Measurements from ENCODE around the gene SHFL. TPM values are rescaled to one million over a fixed set of nuclear protein-coding genes. Genes with fewer than 3 reads are reported as not detected.

The SHFL gene
- total RNA-seq, 2 donors from 2014 or later = 61.9 to 83.1 TPM

DNA sequence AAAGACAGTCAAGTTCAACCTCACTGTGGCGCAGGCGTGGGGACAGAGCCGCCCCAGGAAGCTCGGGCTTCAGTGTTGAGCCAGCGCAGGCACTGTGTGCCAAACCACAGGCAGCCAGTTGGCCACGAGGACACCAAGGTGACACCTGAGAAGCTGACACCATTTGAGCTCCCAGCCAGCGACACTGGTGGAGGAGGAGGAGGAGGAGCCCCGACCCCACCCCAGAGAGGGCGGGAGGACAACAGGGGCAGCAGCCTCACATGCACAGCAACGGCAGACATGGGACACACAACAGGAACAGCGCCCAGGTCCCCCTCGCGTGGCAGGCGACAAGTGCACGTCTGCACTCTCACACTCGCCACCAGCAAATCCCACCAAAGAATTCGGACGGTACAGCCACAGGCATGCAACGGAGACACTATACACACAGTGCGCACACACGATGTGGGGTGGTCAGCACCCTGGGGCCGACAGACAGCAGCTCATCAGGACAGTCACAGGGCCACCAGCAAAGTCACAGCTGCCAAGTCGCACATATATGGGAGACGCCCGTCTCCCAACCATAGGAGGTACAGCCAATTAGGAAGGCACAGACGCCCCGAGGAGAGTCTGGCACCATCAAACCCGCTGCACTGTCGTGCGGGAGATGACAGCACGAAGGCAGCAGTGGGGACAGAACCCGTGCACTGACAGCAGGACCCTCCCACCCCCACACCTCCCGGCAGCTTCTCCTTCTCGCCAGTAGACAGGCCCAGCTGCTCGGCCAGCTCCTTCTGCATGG is 30.2 kb downstream of the SHFL start:
- ATAC-seq (peak; percentile 18 to 25), DNase-seq (ENCODE audit: low spot score) (no peak)
- H3K9me3 Mint-ChIP-seq = no peaks in the 10 kb centered on the region
- peaks cover 46 to 53% of the 10 kb centered on the region in 2 donors for H3K4me1 Mint-ChIP-seq (ENCODE audit: low read depth in 2 of 2)
- peak overlapping the region; percentile 81 for H3K27ac Mint-ChIP-seq
- peaks cover 6% of the 10 kb centered on the region for H3K36me3 Mint-ChIP-seq
- no peaks in the 10 kb centered on the region for H3K27me3 Mint-ChIP-seq
- H3K4me3 Mint-ChIP-seq = peak overlapping the region; percentile 73

DNA sequence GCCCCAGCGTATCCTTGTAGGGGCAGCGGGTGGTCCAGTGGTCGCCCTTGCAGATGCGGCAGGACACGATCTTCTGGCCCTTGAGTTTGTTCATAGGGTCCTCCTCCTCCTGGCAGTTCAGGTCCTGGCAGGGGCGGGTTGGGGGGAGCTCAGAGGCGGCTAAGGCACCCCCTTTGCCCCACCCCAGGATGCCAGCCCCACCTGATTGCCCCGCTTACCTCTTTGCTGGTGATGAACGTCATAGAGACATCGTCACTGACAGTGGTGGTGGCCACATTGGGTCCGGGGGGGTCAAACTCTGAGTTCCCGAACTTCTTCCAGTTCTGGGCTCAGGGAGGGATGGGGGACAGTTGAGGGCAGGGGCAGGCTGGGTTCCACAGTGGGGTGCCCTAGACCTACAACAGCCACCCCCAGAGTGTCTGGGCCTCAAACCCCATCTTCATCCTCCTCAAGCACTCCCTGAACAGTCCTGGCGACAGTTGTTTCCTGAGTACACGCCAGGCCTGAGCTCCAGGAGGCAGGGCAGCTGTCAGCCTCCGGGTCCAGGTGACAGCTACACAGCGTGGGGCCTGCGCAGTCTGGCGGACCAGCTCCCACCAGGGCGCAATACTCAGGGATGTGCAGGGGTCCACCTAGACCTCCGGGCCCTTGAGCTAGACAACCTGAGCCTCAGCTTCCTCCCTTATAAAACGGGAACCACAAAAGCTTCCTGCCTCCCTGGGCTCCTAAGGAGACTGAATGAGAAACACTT is 30.9 kb downstream of the SHFL start:
- peak overlapping the region; percentile 81 for H3K27ac Mint-ChIP-seq
- DNase-seq (ENCODE audit: low spot score) (no peak), ATAC-seq (no peak)

DNA sequence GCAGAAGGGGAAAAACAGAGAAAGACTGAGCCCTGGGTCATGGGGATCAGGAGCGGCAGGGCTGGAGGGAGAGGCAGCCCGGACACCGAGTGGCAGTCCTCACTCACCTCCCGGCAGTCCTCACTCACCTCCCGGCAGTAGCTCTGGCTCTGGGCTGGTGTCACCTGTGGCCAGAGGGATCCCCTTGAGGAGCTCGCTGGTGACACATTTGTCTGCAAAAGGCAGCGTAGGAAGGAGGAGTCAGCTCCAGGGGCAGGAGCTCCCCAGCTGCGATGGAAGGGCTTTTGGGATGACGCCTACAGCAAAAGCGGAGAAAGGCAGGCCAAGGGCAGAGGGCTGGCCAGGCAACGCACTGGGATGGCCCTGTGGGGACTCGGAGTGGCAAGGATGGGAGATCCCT is 32.8 kb downstream of the SHFL start:
- no peak for ATAC-seq
- peak overlapping the region; percentile 90 to 93 for H3K27ac Mint-ChIP-seq
- peaks cover 6% of the 10 kb centered on the region for H3K36me3 Mint-ChIP-seq

More for the DNA sequence above, 30.9 kb downstream of the SHFL start:
- H3K4me3 Mint-ChIP-seq = no peak overlapping the region
- peaks cover 38 to 46% of the 10 kb centered on the region in 2 donors for H3K4me1 Mint-ChIP-seq (ENCODE audit: low read depth in 2 of 2)
- H3K9me3 Mint-ChIP-seq = no peaks in the 10 kb centered on the region
- H3K27me3 Mint-ChIP-seq = no peaks in the 10 kb centered on the region
- H3K36me3 Mint-ChIP-seq = peaks cover 6% of the 10 kb centered on the region

DNA sequence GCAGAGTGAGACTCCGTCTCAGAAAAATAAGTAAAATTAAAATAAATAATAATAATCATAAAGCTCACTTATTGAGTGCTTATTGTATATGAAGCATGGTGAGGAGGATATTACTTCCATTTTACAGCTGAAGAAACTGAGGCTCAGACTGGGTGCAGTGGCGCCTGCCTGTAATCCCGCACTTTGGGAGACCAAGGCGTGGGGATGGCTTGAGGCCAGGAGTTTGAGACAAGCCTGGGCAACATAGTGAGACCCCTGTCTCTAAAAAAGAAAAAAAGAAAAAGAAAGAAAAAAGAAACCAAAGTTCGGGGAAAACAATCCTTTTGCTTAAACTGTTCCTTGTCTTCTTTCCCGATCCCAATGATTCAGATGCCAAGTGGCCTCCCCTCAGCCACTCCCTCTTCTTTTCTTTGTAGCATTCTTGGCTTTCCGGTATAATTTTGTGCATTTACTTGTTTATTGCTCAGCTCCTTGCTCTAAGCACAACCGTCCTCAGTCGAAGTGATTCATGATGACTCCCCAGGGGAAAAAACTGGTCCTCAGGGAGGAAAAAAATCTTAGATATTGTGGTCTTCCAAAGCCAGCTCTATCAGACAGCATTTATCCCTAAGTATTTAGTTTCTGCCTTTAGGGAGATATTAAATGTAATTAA is 34.5 kb downstream of the SHFL start:
- peak overlapping the region; percentile 62 for H3K4me3 Mint-ChIP-seq
- no peaks in the 10 kb centered on the region for H3K9me3 Mint-ChIP-seq
- no peaks in the 10 kb centered on the region for H3K27me3 Mint-ChIP-seq
- H3K27ac Mint-ChIP-seq = no peak overlapping the region
- DNase-seq (ENCODE audit: low spot score) (no peak), ATAC-seq (no peak)
- peaks cover 6% of the 10 kb centered on the region for H3K36me3 Mint-ChIP-seq
- peaks cover 20 to 23% of the 10 kb centered on the region in 2 donors for H3K4me1 Mint-ChIP-seq (ENCODE audit: low read depth in 2 of 2)

More for the DNA sequence above, 32.8 kb downstream of the SHFL start:
- DNase-seq (ENCODE audit: low spot score) = no peak
- no peaks in the 10 kb centered on the region for H3K27me3 Mint-ChIP-seq
- H3K4me3 Mint-ChIP-seq = peak overlapping the region; percentile 100
- H3K4me1 Mint-ChIP-seq (ENCODE audit: low read depth in 2 of 2) = peaks cover 26 to 28% of the 10 kb centered on the region in 2 donors
- H3K9me3 Mint-ChIP-seq = no peaks in the 10 kb centered on the region

DNA sequence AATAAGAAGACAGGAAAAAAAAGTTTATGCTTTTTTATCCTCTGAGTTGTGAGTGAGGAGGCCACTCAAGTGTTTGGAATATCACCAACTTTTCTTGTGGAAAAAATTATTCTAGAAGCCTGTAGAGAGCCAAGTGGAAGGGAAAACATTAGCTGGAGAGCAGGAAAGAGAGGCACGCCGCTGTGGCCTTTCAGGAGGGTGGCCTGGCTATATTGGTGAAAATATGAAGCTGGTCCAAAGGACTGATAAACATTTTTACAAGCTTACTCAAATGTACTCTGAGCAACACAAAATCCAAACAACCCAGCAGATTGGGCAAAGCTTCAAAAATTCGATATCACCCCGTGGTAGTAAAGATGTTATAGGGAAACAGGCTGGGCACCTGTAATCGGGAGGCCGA is 35.9 kb downstream of the SHFL start:
- DNase-seq (ENCODE audit: low spot score) (no peak), ATAC-seq (no peak)
- Mint-ChIP-seq H3K4me3 (no peak overlapping the region), H3K27me3 (no peaks in the 10 kb centered on the region), H3K36me3 (peaks cover 6% of the 10 kb centered on the region), H3K9me3 (no peaks in the 10 kb centered on the region), H3K27ac (no peak overlapping the region), H3K4me1 (ENCODE audit: low read depth in 2 of 2) (peaks cover 11 to 14% of the 10 kb centered on the region in 2 donors)

DNA sequence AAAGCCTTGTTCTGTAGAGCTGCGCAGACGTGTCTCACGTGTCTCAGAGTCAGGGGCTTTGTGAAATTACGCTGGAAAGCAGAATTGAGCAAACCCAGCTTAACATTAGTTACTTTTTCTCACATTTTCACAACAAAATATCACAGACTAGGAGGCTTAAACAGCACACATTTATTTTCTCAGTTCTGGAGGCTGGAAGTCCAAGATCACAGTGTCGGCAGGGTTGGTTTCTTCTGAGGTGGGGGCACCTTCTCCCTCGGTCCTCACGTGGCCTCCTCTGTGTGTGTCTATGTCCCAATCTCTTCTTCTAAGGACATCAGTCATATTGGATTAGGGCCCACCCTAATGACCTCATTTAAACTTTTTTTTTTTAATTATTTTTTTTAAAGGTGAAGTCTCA is 38.3 kb downstream of the SHFL start:
- Mint-ChIP-seq H3K27me3 (no peaks in the 10 kb centered on the region), H3K4me1 (ENCODE audit: low read depth in 2 of 2) (peaks cover 5 to 8% of the 10 kb centered on the region in 2 donors), H3K9me3 (no peaks in the 10 kb centered on the region), H3K36me3 (no peaks in the 10 kb centered on the region), H3K4me3 (no peak overlapping the region), H3K27ac (no peak overlapping the region)
- ATAC-seq = no peak
- DNase-seq (ENCODE audit: low spot score) = no peak

DNA sequence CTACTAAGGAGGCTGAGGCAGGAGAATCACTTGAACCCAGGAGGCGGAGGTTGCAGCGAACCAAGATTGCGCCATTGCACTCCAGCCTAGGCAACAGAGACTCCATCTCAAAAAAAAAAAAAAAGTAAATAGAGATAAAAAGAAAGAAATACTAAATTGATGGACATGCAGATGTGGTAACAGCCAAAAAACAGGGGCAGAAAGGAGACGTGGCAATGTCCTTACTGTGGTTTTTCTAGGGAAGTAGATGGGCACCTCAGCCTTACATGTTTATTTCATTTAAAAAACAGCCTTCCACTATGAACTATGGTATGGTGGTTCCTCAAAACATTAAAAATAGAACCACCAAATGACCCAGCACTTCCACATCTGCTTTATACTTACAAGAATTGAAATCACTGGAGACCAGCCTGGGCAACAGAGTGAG is 40.1 kb downstream of the SHFL start:
- H3K27me3 Mint-ChIP-seq = no peaks in the 10 kb centered on the region
- DNase-seq (ENCODE audit: low spot score) (no peak), ATAC-seq (no peak)
- H3K4me1 Mint-ChIP-seq (ENCODE audit: low read depth in 2 of 2) = no peaks in the 10 kb centered on the region
- no peak overlapping the region for H3K4me3 Mint-ChIP-seq
- H3K9me3 Mint-ChIP-seq = no peaks in the 10 kb centered on the region
- H3K36me3 Mint-ChIP-seq = no peaks in the 10 kb centered on the region
- no peak overlapping the region for H3K27ac Mint-ChIP-seq

DNA sequence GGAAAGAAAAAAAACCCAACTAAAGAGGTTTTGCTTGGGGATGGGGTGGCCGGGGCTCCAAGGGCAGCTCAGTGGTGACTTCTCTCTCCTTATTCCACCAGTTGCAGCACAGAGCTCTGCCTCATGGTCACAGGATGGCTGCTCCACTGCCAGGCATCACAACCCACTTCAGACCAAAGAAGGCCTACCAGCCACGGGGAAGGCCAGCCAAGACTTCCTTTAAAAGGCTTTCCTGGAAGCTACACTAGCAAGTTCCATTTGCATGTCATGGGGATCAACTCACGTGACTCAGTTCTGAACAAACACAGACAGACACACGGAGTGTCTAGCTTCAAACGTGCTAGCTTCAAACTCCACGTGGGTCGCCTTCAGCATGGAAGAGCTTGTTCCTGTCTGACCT is 46.8 kb downstream of the SHFL start:
- DNase-seq (ENCODE audit: low spot score) (no peak), ATAC-seq (no peak)
- Mint-ChIP-seq H3K4me3 (no peak overlapping the region), H3K4me1 (ENCODE audit: low read depth in 2 of 2) (peaks cover 0 to 3% of the 10 kb centered on the region in 2 donors), H3K36me3 (peaks cover 10% of the 10 kb centered on the region), H3K9me3 (no peaks in the 10 kb centered on the region), H3K27me3 (no peaks in the 10 kb centered on the region), H3K27ac (peak overlapping the region in 1 of 2 donors; percentile 66)

DNA sequence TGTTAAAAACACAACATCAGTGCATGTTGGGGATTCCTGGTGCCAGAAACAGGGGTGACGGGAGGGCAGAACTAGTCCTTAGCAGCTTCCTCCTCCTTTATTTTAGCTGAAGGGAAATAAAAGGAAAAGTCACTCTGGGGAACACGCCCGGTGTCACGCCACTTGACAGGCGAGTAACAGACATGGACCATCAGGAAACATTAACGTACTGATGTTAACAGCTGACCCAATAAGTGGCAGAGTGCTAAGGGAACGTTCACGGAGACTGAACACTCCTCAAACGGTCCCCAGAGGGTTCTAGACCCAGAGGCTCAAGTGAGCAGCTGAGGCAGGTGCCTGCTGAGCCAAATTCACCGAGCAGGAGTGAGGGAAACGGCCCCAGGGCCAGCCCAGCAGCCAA is 47.5 kb downstream of the SHFL start:
- ATAC-seq (no peak), DNase-seq (ENCODE audit: low spot score) (no peak)
- Mint-ChIP-seq H3K27ac (no peak overlapping the region), H3K4me3 (no peak overlapping the region), H3K36me3 (peaks cover 10% of the 10 kb centered on the region), H3K4me1 (ENCODE audit: low read depth in 2 of 2) (peaks cover 0 to 3% of the 10 kb centered on the region in 2 donors), H3K9me3 (no peaks in the 10 kb centered on the region), H3K27me3 (no peaks in the 10 kb centered on the region)

DNA sequence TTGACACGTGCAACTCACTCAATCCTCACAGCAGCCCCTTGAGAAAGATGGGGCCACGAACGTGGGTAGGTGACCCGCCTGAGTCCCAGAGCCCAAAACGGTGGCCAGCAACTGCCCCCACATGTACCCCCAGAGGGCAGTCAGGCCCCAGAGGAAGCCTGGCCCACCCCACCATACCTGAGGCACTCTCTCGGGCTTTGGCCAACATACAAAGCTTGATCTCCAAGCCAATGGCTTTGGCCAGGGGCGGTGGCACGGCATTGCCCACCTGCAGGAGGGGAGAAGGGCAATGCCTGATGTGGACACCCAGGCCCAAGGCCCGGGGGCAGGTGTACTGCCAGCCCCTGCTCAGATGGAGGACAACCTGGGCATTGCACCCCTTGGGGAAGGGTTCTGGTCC is 47.9 kb downstream of the SHFL start:
- peaks cover 10% of the 10 kb centered on the region for H3K36me3 Mint-ChIP-seq
- no peaks in the 10 kb centered on the region for H3K27me3 Mint-ChIP-seq
- H3K4me3 Mint-ChIP-seq = no peak overlapping the region
- ATAC-seq (no peak), DNase-seq (ENCODE audit: low spot score) (no peak)
- H3K4me1 Mint-ChIP-seq (ENCODE audit: low read depth in 2 of 2) = peaks cover 0 to 3% of the 10 kb centered on the region in 2 donors
- H3K9me3 Mint-ChIP-seq = no peaks in the 10 kb centered on the region
- no peak overlapping the region for H3K27ac Mint-ChIP-seq

DNA sequence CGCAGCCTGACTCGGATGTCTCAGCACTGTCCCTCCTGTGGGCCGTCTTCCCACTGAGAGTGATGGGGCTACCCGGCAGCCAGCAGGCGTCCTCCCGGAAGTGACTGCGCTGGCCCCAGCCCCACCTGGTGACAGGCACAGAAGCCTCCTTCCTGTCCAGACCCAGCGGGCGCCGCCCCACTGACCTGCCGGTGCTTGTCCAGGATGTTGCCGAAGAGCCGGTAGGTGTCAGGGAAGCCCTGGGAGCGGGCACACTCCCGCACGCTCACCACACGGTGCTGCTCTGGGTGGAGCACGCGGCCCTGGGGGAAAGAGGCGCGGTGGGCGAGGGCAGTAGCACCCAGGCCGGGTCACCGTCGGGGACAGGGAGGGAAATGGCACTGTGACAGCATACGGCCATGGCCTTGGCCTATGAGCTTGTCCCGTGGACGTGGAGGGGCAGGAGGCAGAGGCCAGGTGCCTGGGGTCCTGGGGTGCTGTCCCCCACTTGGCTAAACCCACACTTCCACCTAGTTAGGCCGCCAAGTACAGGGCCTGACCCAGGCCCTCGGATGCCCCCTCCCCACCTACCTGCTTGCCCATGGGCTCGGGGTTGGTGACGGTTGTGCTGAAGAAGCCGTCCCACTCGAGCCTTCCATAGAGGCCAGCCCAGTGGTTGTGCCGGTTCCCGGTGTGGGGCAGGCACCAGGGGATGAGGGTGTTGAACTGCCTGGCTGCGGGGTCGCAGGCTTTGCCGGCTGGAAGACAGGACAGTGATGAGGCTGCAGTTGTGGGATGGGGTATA is 49.6 kb downstream of the SHFL start:
- no peaks in the 10 kb centered on the region for H3K27me3 Mint-ChIP-seq
- no peak overlapping the region for H3K4me3 Mint-ChIP-seq
- no peak overlapping the region for H3K27ac Mint-ChIP-seq
- DNase-seq (ENCODE audit: low spot score) (no peak), ATAC-seq (peak; percentile 15 to 21)
- H3K4me1 Mint-ChIP-seq (ENCODE audit: low read depth in 2 of 2) = peaks cover 0 to 3% of the 10 kb centered on the region in 2 donors
- peaks cover 10% of the 10 kb centered on the region for H3K36me3 Mint-ChIP-seq
- H3K9me3 Mint-ChIP-seq = no peaks in the 10 kb centered on the region

DNA sequence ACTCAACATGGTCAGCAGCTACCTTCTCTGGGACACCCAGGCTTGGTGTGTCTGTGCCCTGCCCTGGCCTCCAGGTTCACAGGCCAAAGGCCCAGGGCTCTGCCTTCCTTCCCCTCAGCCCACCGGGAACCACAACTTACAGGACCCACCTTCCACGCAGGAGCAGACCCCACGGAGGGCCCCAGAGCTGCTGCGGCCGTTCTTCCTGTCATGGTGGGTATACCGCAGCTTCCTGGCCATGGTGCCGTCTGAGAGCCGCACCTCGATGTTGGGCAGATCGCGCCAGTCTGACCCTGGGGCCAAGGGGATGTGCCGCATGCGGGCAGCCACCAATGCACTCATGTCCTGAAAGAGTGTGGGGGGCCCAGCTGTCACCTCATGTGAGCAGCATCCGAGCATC is 50.8 kb downstream of the SHFL start:
- Mint-ChIP-seq H3K27me3 (no peaks in the 10 kb centered on the region), H3K27ac (no peak overlapping the region), H3K9me3 (no peaks in the 10 kb centered on the region), H3K4me3 (no peak overlapping the region), H3K4me1 (ENCODE audit: low read depth in 2 of 2) (peaks cover 0 to 3% of the 10 kb centered on the region in 2 donors), H3K36me3 (peaks cover 5% of the 10 kb centered on the region)
- no peak for ATAC-seq
- no peak for DNase-seq (ENCODE audit: low spot score)
